Tibial artery (tissue), 4 donors: ENCODE measurements around the gene ZMYM3.
A peak's percentile ranks its signal among the peaks of the same experiment; 100 is the strongest.

Source experiments
- DNase-seq, 2 donors: peaks; one replicate each; pipeline ENCODE4 v3.0.0-alpha.2; 2019
- H3K27ac ChIP-seq, 2 donors: fragments of 200-600 bp; sonication (generic) in 1 of 2; 1 replicate in 1 of 2; 2 replicates in 1 of 2; pipeline ENCODE4 v1.5.1; 2018 to 2019; ENCODE audit warnings: mild to moderate bottlenecking in 1 of 2
- H3K27me3 ChIP-seq, 2 donors: fragments of 200-600 bp; sonication (generic) in 1 of 2; one replicate each; pipeline versions ENCODE4 v1.5.1 to v1.6.0; 2016 to 2019
- H3K36me3 ChIP-seq, 3 donors: fragments of 200-600 bp; sonication (generic) in 2 of 3; one replicate each; pipeline ENCODE4 v1.5.1; 2016 to 2019; ENCODE audit warnings: mild to moderate bottlenecking in 2 of 3
- H3K4me1 ChIP-seq, 4 donors: fragments of 200-600 bp; sonication (generic) in 2 of 4; 1 replicate in 3 of 4; 2 replicates in 1 of 4; pipeline ENCODE4 v1.5.1; 2016 to 2019
- H3K4me3 ChIP-seq, 2 donors: fragments of 200-600 bp; sonication (generic) in 1 of 2; 1 replicate in 1 of 2; 2 replicates in 1 of 2; pipeline ENCODE4 v1.5.1; 2018 to 2019; ENCODE audit warnings: mild to moderate bottlenecking in 2 of 2
- H3K9me3 ChIP-seq, 3 donors: fragments of 200-600 bp; sonication (generic) in 1 of 3; one replicate each; pipeline ENCODE4 v1.5.1; 2016 to 2019
- CTCF ChIP-seq, 2 experiments: fragments of 200-600 bp in 1 of 2; fragments of 450-650 bp in 1 of 2; IDR thresholded peaks; one replicate each; pipeline ENCODE4 v1.5.1; 2017 to 2019; ENCODE audit warnings: antibody characterized with exemption in 2 of 2, mild to moderate bottlenecking in 1 of 2, moderate library complexity in 1 of 2
- intact Hi-C: fragments of 100-400 bp; cut with DNase I; formaldehyde crosslinking; loops from one replicate; pipeline ENCODE4 v1.15.0; 2023; ENCODE audit warnings: low total_unique reads

Gene ZMYM3

GRCh38 chrX:71296806-71297205 lies 42.9 kb upstream of the ZMYM3 start:
- Histone ChIP-seq H3K4me3 (no peak overlapping the region), H3K9me3 (no peaks in the 10 kb centered on the region), H3K4me1 (peaks cover 0 to 6% (median 1%) of the 10 kb centered on the region in 4 donors), H3K27me3 (no peaks in the 10 kb centered on the region), H3K36me3 (peaks cover 58 to 89% (median 84%) of the 10 kb centered on the region in 3 donors), H3K27ac (no peak overlapping the region)
- no peak for DNase-seq
- no peak for TF ChIP-seq CTCF (IDR thresholded peaks at IDR 0.05)
- intact Hi-C loops = no loop called here

- Histone ChIP-seq H3K27ac (no peak overlapping the region), H3K36me3 (peaks cover 57 to 72% (median 70%) of the 10 kb centered on the region in 3 donors), H3K4me1 (peaks cover 0 to 9% (median 0%) of the 10 kb centered on the region in 4 donors), H3K4me3 (no peak overlapping the region), H3K27me3 (no peaks in the 10 kb centered on the region), H3K9me3 (no peaks in the 10 kb centered on the region)
- DNase-seq = no peak
- intact Hi-C loops = no loop called here
- no peak for TF ChIP-seq CTCF (IDR thresholded peaks at IDR 0.05)
Measured at GRCh38 chrX:71292669-71293365, 38.9 kb upstream of the ZMYM3 start.

GRCh38 chrX:71291381-71291780 lies 37.4 kb upstream of the ZMYM3 start:
- intact Hi-C loops = no loop called here
- Histone ChIP-seq H3K4me1 (peaks cover 0 to 19% (median 0%) of the 10 kb centered on the region in 4 donors), H3K27ac (no peak overlapping the region), H3K9me3 (no peaks in the 10 kb centered on the region), H3K4me3 (no peak overlapping the region), H3K27me3 (no peaks in the 10 kb centered on the region), H3K36me3 (peaks cover 43 to 64% (median 56%) of the 10 kb centered on the region in 3 donors)
- DNase-seq = no peak
- no peak for TF ChIP-seq CTCF (IDR thresholded peaks at IDR 0.05)

GRCh38 chrX:71285929-71286328 lies 32.0 kb upstream of the ZMYM3 start:
- Histone ChIP-seq H3K36me3 (peaks cover 0 to 10% (median 5%) of the 10 kb centered on the region in 3 donors), H3K27ac (no peak overlapping the region), H3K9me3 (peaks cover 0 to 8% (median 0%) of the 10 kb centered on the region in 3 donors), H3K4me3 (no peak overlapping the region), H3K4me1 (peaks cover 0 to 39% (median 0%) of the 10 kb centered on the region in 4 donors), H3K27me3 (no peaks in the 10 kb centered on the region)
- DNase-seq = no peak
- TF ChIP-seq CTCF (IDR thresholded peaks at IDR 0.05) = no peak
- intact Hi-C loops = no loop called here

- H3K36me3 ChIP-seq = peaks cover 0 to 6% (median 0%) of the 10 kb centered on the region in 3 donors
- DNase-seq = peak; percentile 81 to 91
- H3K27ac ChIP-seq = peak within 1 kb of the TSS; percentile 87 to 94
- H3K9me3 ChIP-seq = peaks cover 0 to 8% (median 0%) of the 10 kb centered on the region in 3 donors
- no peaks in the 10 kb centered on the region for H3K27me3 ChIP-seq
- peak within 1 kb of the TSS; percentile 74 to 75 for H3K4me3 ChIP-seq
- peak in 1 of 2 experiments; percentile 14 for TF ChIP-seq CTCF (IDR thresholded peaks at IDR 0.05)
- H3K4me1 ChIP-seq = peaks cover 0 to 35% (median 0%) of the 10 kb centered on the region in 4 donors
- intact Hi-C loops = no loop called here
Measured at GRCh38 chrX:71283403-71284143, 29.6 kb upstream of the ZMYM3 start, which contains the start of gene NONO. NONO (plus strand) TSS chrX:71283635; CDS start chrX:71290638, 7,003 bp downstream.
